GM23338 (cell line): ENCODE measurements around the gene MTCL1. TPM values are rescaled to one million over a fixed set of nuclear protein-coding genes. Genes with fewer than 3 reads are reported as not detected.

ENCODE experiments used
- ATAC-seq: fragments of 200-7000 bp; cut with Tn5 transposase; 3 replicates; pipeline ENCODE4 v1.9.1; 2020
- DNase-seq: peaks from one replicate; pipeline ENCODE4 v3.0.0-alpha.2; 2015; ENCODE audit warnings: low spot score
- H2AFZ ChIP-seq: fragments of 200-600 bp; sonication (generic); 2 replicates; pipeline ENCODE4 v1.8.0; 2016; ENCODE audit warnings: antibody characterized with exemption, mild to moderate bottlenecking, moderate library complexity
- H3F3A ChIP-seq: fragments of 200-600 bp; sonication (generic); replicated peaks from 2 replicates; pipeline ENCODE4 v1.8.0; 2017; ENCODE audit warnings: antibody characterized with exemption, mixed run types, low read depth
- H3K27ac ChIP-seq: fragments of 200-600 bp; sonication (generic); 2 replicates; pipeline ENCODE4 v1.6.1; 2016; ENCODE audit warnings: low read depth
- H3K27me3 ChIP-seq: fragments of 200-600 bp; sonication (generic); 2 replicates; pipeline ENCODE4 v1.8.0; 2016; ENCODE audit warnings: mild to moderate bottlenecking, mixed run types, moderate library complexity; ENCODE audit not compliant: insufficient read depth
- H3K36me3 ChIP-seq: fragments of 200-600 bp; sonication (generic); 2 replicates; pipeline ENCODE4 v1.8.0; 2016; ENCODE audit warnings: mild to moderate bottlenecking; ENCODE audit not compliant: insufficient read depth
- H3K4me1 ChIP-seq: fragments of 200-600 bp; sonication (generic); 2 replicates; pipeline ENCODE4 v1.8.0; 2016; ENCODE audit warnings: mild to moderate bottlenecking, moderate library complexity; ENCODE audit not compliant: insufficient read depth
- H3K4me2 ChIP-seq: fragments of 200-600 bp; sonication (generic); 2 replicates; pipeline ENCODE4 v1.7.1; 2017; ENCODE audit warnings: mixed run types
- H3K4me3 ChIP-seq: fragments of 200-600 bp; sonication (generic); 2 replicates; pipeline ENCODE4 v1.6.1; 2016; ENCODE audit warnings: mixed run types
- H3K79me2 ChIP-seq: fragments of 200-600 bp; sonication (generic); replicated peaks from 2 replicates; pipeline ENCODE4 v1.8.0; 2017; ENCODE audit warnings: mild to moderate bottlenecking; ENCODE audit not compliant: insufficient read depth
- H3K9me2 ChIP-seq: fragments of 200-600 bp; sonication (generic); 2 replicates; pipeline ENCODE4 v1.8.0; 2017; ENCODE audit not compliant: insufficient read depth
- H4K20me1 ChIP-seq: fragments of 200-600 bp; sonication (generic); replicated peaks from 2 replicates; pipeline ENCODE4 v1.8.0; 2017; ENCODE audit warnings: mild to moderate bottlenecking; ENCODE audit not compliant: insufficient read depth
- H3K27ac Mint-ChIP-seq: 2 replicates; pipeline ENCODE4 v1.8.0; 2020; ENCODE audit warnings: inconsistent platforms, mild to moderate bottlenecking, moderate library complexity, mixed read lengths
- H3K27me3 Mint-ChIP-seq: 3 replicates; pipeline ENCODE4 v1.8.0; 2022; ENCODE audit warnings: low read depth, mild to moderate bottlenecking, moderate library complexity, mixed read lengths, inconsistent platforms; ENCODE audit not compliant: insufficient read depth, poor library complexity
- H3K36me3 Mint-ChIP-seq: 3 replicates; pipeline ENCODE4 v1.8.0; 2021; ENCODE audit warnings: low read depth, mild to moderate bottlenecking, inconsistent platforms, moderate library complexity, mixed read lengths
- H3K4me1 Mint-ChIP-seq: 3 replicates; pipeline ENCODE4 v1.8.0; 2020; ENCODE audit warnings: mild to moderate bottlenecking, inconsistent platforms, mixed read lengths
- H3K4me3 Mint-ChIP-seq: 3 replicates; pipeline ENCODE4 v1.8.0; 2021; ENCODE audit warnings: moderate library complexity, mild to moderate bottlenecking, inconsistent platforms, mixed read lengths
- H3K9me3 Mint-ChIP-seq: 3 replicates; pipeline ENCODE4 v1.8.0; 2020; ENCODE audit warnings: moderate library complexity, mild to moderate bottlenecking, inconsistent platforms, mixed read lengths
- EZH2phosphoT487 ChIP-seq: fragments of 200-600 bp; sonication (generic); IDR thresholded peaks from one replicate; pipeline ENCODE4 v1.8.1; 2018; ENCODE audit warnings: antibody characterized with exemption; ENCODE audit not compliant: unreplicated experiment
- JUNB ChIP-seq: IDR thresholded peaks from one replicate; pipeline ENCODE4 v1.6.1; 2016; ENCODE audit warnings: antibody characterized with exemption; ENCODE audit not compliant: unreplicated experiment
- NANOG ChIP-seq: IDR thresholded peaks from 2 replicates; pipeline ENCODE4 v1.6.1; 2016; ENCODE audit warnings: antibody characterized with exemption, borderline replicate concordance
- POLR2AphosphoS5 ChIP-seq: IDR thresholded peaks from 2 replicates; pipeline ENCODE4 v1.6.1; 2016; ENCODE audit warnings: antibody characterized with exemption, low read depth
- ZNF114 ChIP-seq: fragments of 250-450 bp; sonication (Bioruptor Pico); IDR thresholded peaks from 2 replicates; pipeline ENCODE4 v1.5.0; 2020; ENCODE audit warnings: mild to moderate bottlenecking, moderate library complexity
- polyA plus RNA-seq: library from polyadenylated mRNA; unstranded; fragments of >200 nt; fragmentation: Nextera tagmentation; extraction: Ambion mirVana; gene quantifications from 2 replicates; pipeline ENCODE4 v1.2.1, GENCODE V29; 2016
- total RNA-seq: library from RNA; depleted of rRNA; stranded (reverse); fragments of >200 nt; shearing (Covaris generic); gene quantifications from 2 replicates; pipeline ENCODE4 v1.2.3, GENCODE V29; 2014
- TF ChIP-seq, protein P1 (sequence below): fragments of 250-450 bp; sonication (Bioruptor Pico); IDR thresholded peaks from 2 replicates; pipeline ENCODE4 v1.5.0; 2020; ENCODE audit warnings: mild to moderate bottlenecking, moderate library complexity
- TF ChIP-seq, protein P2 (sequence below): IDR thresholded peaks from 2 replicates; pipeline ENCODE4 v1.6.1; 2016; ENCODE audit warnings: antibody characterized with exemption

MTCL1 gene
- total and polyA plus RNA-seq, 2 experiments from 2014 or later, result 14.4 to 45.0 TPM

DNA sequence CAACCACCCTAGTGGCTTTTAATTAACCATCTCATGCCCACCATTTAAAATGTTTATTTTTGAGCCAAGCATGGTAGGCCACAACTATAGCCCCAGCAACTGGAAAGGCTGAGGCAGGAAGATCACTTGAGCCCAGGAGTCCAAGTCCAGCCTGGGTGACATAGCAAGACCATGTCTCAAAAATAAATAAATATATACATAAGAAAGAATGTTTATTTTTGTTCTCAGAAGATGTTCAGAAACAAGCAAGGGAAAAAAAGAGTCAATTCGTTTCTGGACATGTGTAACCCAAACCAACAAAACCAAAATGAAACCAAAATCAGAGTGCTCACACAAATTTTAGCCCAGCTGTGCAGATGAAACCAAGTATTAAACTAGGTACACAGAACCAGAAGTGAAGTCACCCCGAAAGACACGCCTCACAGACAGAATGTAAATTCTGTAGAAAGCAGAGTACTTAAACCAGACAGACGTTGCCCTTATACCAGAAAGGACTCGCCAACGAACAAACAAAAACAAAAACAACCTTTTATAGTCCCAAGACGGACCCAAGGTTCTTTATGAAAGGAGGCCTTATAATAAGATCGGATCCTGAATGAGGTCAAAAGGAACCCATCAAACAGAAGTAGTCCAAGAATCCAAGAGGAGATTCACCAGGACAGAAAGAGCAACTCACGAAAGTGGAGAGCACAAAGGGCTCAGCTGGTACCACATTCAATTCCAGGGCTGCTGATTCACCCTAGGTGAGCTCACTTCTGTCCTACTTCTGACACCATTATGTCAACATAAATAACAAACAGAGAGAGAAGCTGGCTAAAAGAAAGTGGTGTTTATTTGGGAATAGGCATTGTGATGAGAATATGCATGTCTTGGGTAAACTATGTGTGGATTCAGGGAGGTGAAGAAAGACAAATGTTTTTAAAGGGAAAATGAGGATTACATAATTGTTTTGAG, 31.8 kb upstream of the MTCL1 start (continued):
- TF ChIP-seq, protein P1, sequence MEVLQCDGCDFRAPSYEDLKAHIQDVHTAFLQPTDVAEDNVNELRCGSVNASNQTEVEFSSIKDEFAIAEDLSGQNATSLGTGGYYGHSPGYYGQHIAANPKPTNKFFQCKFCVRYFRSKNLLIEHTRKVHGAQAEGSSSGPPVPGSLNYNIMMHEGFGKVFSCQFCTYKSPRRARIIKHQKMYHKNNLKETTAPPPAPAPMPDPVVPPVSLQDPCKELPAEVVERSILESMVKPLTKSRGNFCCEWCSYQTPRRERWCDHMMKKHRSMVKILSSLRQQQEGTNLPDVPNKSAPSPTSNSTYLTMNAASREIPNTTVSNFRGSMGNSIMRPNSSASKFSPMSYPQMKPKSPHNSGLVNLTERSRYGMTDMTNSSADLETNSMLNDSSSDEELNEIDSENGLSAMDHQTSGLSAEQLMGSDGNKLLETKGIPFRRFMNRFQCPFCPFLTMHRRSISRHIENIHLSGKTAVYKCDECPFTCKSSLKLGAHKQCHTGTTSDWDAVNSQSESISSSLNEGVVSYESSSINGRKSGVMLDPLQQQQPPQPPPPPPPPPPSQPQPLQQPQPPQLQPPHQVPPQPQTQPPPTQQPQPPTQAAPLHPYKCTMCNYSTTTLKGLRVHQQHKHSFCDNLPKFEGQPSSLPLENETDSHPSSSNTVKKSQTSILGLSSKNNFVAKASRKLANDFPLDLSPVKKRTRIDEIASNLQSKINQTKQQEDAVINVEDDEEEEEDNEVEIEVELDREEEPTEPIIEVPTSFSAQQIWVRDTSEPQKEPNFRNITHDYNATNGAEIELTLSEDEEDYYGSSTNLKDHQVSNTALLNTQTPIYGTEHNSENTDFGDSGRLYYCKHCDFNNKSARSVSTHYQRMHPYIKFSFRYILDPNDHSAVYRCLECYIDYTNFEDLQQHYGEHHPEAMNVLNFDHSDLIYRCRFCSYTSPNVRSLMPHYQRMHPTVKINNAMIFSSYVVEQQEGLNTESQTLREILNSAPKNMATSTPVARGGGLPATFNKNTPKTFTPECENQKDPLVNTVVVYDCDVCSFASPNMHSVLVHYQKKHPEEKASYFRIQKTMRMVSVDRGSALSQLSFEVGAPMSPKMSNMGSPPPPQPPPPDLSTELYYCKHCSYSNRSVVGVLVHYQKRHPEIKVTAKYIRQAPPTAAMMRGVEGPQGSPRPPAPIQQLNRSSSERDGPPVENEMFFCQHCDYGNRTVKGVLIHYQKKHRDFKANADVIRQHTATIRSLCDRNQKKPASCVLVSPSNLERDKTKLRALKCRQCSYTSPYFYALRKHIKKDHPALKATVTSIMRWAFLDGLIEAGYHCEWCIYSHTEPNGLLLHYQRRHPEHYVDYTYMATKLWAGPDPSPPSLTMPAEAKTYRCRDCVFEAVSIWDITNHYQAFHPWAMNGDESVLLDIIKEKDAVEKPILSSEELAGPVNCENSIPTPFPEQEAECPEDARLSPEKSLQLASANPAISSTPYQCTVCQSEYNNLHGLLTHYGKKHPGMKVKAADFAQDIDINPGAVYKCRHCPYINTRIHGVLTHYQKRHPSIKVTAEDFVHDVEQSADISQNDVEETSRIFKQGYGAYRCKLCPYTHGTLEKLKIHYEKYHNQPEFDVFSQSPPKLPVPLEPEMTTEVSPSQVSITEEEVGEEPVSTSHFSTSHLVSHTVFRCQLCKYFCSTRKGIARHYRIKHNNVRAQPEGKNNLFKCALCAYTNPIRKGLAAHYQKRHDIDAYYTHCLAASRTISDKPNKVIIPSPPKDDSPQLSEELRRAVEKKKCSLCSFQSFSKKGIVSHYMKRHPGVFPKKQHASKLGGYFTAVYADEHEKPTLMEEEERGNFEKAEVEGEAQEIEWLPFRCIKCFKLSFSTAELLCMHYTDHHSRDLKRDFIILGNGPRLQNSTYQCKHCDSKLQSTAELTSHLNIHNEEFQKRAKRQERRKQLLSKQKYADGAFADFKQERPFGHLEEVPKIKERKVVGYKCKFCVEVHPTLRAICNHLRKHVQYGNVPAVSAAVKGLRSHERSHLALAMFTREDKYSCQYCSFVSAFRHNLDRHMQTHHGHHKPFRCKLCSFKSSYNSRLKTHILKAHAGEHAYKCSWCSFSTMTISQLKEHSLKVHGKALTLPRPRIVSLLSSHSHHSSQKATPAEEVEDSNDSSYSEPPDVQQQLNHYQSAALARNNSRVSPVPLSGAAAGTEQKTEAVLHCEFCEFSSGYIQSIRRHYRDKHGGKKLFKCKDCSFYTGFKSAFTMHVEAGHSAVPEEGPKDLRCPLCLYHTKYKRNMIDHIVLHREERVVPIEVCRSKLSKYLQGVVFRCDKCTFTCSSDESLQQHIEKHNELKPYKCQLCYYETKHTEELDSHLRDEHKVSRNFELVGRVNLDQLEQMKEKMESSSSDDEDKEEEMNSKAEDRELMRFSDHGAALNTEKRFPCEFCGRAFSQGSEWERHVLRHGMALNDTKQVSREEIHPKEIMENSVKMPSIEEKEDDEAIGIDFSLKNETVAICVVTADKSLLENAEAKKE, result no peak
- TF ChIP-seq NANOG (no peak), ZNF114 (CRISPR knock-in tag) (no peak), POLR2AphosphoS5 (no peak), EZH2phosphoT487 (no peak)

DNA sequence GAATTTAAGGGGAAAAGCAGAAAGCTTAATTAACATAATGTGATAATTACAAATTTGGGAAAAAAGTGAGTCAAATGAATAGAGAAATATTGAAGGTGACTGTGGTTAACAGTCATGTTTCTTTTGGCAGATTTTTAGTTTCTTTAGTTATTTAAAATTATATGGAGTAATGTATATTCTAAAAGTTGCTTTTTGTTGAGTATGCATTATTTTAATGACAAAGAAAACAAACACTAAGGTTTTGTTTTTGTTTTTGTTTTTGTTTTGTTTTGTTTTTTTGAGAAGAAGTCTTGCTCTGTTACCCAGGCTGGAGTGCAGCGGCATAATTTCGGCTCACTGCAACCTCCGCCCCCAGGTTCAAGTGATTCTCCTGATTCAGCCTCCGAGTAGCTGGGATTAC, 30.3 kb upstream of the MTCL1 start:
- H2AFZ ChIP-seq, result no peak overlapping the region
- no peaks in the 10 kb centered on the region for H3K27me3 ChIP-seq
- no peak overlapping the region for H3K27ac Mint-ChIP-seq
- H3K4me1 ChIP-seq, result peaks cover 9% of the 10 kb centered on the region; the same call in 1 of the 2 replicates
- TF ChIP-seq, protein P2, sequence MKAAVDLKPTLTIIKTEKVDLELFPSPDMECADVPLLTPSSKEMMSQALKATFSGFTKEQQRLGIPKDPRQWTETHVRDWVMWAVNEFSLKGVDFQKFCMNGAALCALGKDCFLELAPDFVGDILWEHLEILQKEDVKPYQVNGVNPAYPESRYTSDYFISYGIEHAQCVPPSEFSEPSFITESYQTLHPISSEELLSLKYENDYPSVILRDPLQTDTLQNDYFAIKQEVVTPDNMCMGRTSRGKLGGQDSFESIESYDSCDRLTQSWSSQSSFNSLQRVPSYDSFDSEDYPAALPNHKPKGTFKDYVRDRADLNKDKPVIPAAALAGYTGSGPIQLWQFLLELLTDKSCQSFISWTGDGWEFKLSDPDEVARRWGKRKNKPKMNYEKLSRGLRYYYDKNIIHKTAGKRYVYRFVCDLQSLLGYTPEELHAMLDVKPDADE, result no peak
- no peak for TF ChIP-seq JUNB
- H3K36me3 Mint-ChIP-seq, result no peaks in the 10 kb centered on the region
- H3F3A ChIP-seq, result no peaks in the 10 kb centered on the region
- H3K27me3 Mint-ChIP-seq, result no peaks in the 10 kb centered on the region
- H3K4me3 ChIP-seq, result no peak overlapping the region
- peaks cover 14% of the 10 kb centered on the region for H3K4me1 Mint-ChIP-seq
- no peaks in the 10 kb centered on the region for H3K9me2 ChIP-seq
- H3K4me2 ChIP-seq, result no peak overlapping the region
- DNase-seq (no peak), ATAC-seq (no peak)
- H3K36me3 ChIP-seq, result no peaks in the 10 kb centered on the region
- H3K27ac ChIP-seq, result no peak overlapping the region
- H3K79me2 ChIP-seq, result no peaks in the 10 kb centered on the region
- H3K9me3 Mint-ChIP-seq, result no peaks in the 10 kb centered on the region; the same call in 2 of the 3 replicates
- no peak overlapping the region for H3K4me3 Mint-ChIP-seq
- no peaks in the 10 kb centered on the region for H4K20me1 ChIP-seq
